Activated naive CD4-positive, alpha-beta T cell treated with anti-CD3 and anti-CD28 coated beads, Interleukin-2, amount 50 U/mL, for 24 hours (primary cell): ENCODE measurements around the gene NRL.

Experiments used
- H3K27ac Mint-ChIP-seq: one replicate; pipeline ENCODE4 v1.8.0; 2021; ENCODE audit warnings: mild to moderate bottlenecking, mixed read lengths
- H3K27me3 Mint-ChIP-seq: one replicate; pipeline ENCODE4 v1.8.0; 2021; ENCODE audit warnings: mixed read lengths
- H3K36me3 Mint-ChIP-seq: one replicate; pipeline ENCODE4 v1.8.0; 2021; ENCODE audit warnings: mixed read lengths
- H3K4me1 Mint-ChIP-seq: one replicate; pipeline ENCODE4 v1.8.0; 2021; ENCODE audit warnings: mixed read lengths
- H3K4me3 Mint-ChIP-seq: one replicate; pipeline ENCODE4 v1.8.0; 2021; ENCODE audit warnings: mild to moderate bottlenecking, mixed read lengths
- H3K9me3 Mint-ChIP-seq: one replicate; pipeline ENCODE4 v1.8.0; 2021; ENCODE audit warnings: mixed read lengths

The NRL gene

GRCh38 chr14:24072436-24072835 lies 42.3 kb downstream of the NRL start:
- H3K27ac Mint-ChIP-seq = no peak overlapping the region

GRCh38 chr14:24071836-24072430 lies 42.8 kb downstream of the NRL start:
- Mint-ChIP-seq H3K27ac (no peak overlapping the region), H3K9me3 (no peaks in the 10 kb centered on the region), H3K27me3 (no peaks in the 10 kb centered on the region), H3K4me3 (no peak overlapping the region), H3K36me3 (no peaks in the 10 kb centered on the region), H3K4me1 (peaks cover 6% of the 10 kb centered on the region)

More at GRCh38 chr14:24072436-24072835, 42.3 kb downstream of the NRL start:
- Mint-ChIP-seq H3K27me3 (no peaks in the 10 kb centered on the region), H3K9me3 (no peaks in the 10 kb centered on the region), H3K4me3 (no peak overlapping the region), H3K4me1 (peaks cover 6% of the 10 kb centered on the region), H3K36me3 (no peaks in the 10 kb centered on the region)

GRCh38 chr14:24071144-24071697 lies 43.5 kb downstream of the NRL start, which contains the start of gene CPNE6:
Gene CPNE6, plus strand, starts transcription at chr14:24071562. Its CDS starts 1,375 bp downstream, at chr14:24072937.
- Mint-ChIP-seq H3K4me3 (no peak within 1 kb of the TSS), H3K27ac (no peak within 1 kb of the TSS), H3K9me3 (no peaks in the 10 kb centered on the region), H3K4me1 (peaks cover 6% of the 10 kb centered on the region), H3K36me3 (no peaks in the 10 kb centered on the region), H3K27me3 (no peaks in the 10 kb centered on the region)

DNA sequence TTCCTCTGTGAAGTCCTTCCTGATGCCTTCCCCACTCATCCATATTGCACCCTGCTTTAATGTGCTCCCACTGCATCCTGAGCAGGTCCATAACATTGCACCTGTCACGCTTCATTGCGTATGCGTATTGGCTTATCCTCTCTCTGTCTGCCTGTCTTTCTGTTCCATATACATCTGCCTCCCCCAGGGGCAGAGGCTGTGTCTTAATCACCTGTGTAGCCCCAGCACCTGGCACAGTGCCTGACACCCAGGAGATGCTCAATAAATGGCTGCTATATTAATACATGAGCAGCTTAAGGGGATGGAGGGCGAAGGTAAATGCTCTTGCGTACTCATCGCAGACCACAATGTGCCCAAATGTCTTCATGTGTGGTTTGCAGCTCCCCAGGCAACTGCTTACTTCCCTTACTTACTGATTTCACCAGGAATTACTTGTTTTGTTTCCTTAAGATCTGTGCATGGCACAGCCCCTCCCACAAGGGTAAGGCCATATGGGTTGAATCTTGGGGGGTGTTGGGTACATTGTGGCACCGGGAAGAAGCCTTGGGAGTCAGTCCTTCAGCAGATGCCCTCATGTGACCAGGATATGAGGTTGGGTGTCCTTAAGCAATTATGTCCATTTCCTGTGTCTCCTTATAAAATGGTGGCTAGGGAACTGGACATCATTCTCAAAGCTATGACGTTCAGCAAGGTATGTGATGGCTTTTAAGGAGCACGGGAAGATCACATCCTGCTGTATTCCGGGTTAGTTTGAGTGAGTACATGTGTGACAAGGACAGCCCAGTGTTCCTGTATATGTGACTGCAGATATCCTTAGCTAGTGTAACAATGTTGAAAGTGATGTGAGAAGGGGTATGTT lies 44.2 kb downstream of the NRL start:
- Mint-ChIP-seq H3K27me3 (no peaks in the 10 kb centered on the region), H3K4me1 (peaks cover 6% of the 10 kb centered on the region), H3K36me3 (no peaks in the 10 kb centered on the region), H3K4me3 (no peak overlapping the region), H3K27ac (no peak overlapping the region), H3K9me3 (no peaks in the 10 kb centered on the region)

- H3K4me1 Mint-ChIP-seq = peaks cover 6% of the 10 kb centered on the region
- no peaks in the 10 kb centered on the region for H3K27me3 Mint-ChIP-seq
- H3K27ac Mint-ChIP-seq = no peak overlapping the region
- H3K4me3 Mint-ChIP-seq = no peak overlapping the region
- no peaks in the 10 kb centered on the region for H3K9me3 Mint-ChIP-seq
- H3K36me3 Mint-ChIP-seq = no peaks in the 10 kb centered on the region
Measured at GRCh38 chr14:24069411-24069735, 45.4 kb downstream of the NRL start.

- Mint-ChIP-seq H3K4me1 (peaks cover 6% of the 10 kb centered on the region), H3K9me3 (no peaks in the 10 kb centered on the region), H3K27me3 (no peaks in the 10 kb centered on the region), H3K27ac (no peak overlapping the region), H3K4me3 (no peak overlapping the region), H3K36me3 (no peaks in the 10 kb centered on the region)
Measured at GRCh38 chr14:24068711-24069410, 45.9 kb downstream of the NRL start.

- no peaks in the 10 kb centered on the region for H3K9me3 Mint-ChIP-seq
- H3K27ac Mint-ChIP-seq = no peak overlapping the region
- H3K4me3 Mint-ChIP-seq = no peak overlapping the region
- peaks cover 6% of the 10 kb centered on the region for H3K4me1 Mint-ChIP-seq
- H3K27me3 Mint-ChIP-seq = no peaks in the 10 kb centered on the region
- H3K36me3 Mint-ChIP-seq = no peaks in the 10 kb centered on the region
Measured at GRCh38 chr14:24067133-24068082, 47.3 kb downstream of the NRL start.

GRCh38 chr14:24066496-24067132 lies 48.1 kb downstream of the NRL start:
- H3K27me3 Mint-ChIP-seq = no peaks in the 10 kb centered on the region
- H3K4me1 Mint-ChIP-seq = peaks cover 6% of the 10 kb centered on the region
- H3K36me3 Mint-ChIP-seq = no peaks in the 10 kb centered on the region
- H3K27ac Mint-ChIP-seq = no peak overlapping the region
- H3K4me3 Mint-ChIP-seq = no peak overlapping the region
- no peaks in the 10 kb centered on the region for H3K9me3 Mint-ChIP-seq

DNA sequence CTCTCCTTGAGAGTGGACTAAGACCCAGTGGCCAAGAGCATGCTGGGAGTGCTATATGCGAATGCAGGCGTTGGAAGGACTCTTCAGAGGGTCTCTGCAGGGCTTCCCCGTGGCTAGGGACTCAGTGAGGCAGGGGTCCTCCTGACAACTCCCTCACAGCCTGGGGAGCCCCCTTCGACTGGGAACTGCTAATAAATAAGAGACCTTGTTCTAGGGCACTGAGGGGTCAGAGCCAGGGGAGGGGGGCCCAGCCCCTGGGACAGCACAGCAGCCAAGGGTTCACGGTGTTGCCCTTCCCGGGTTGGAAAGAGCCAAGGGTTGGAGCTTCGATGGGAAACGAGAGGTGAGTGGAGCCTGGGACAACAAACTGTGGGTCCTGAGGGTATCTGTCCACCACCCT lies 49.3 kb downstream of the NRL start:
- Mint-ChIP-seq H3K4me1 (no peaks in the 10 kb centered on the region), H3K36me3 (no peaks in the 10 kb centered on the region), H3K27ac (no peak overlapping the region), H3K27me3 (no peaks in the 10 kb centered on the region), H3K4me3 (no peak overlapping the region), H3K9me3 (no peaks in the 10 kb centered on the region)

- H3K36me3 Mint-ChIP-seq = no peaks in the 10 kb centered on the region
- no peaks in the 10 kb centered on the region for H3K27me3 Mint-ChIP-seq
- H3K27ac Mint-ChIP-seq = no peak overlapping the region
- H3K4me3 Mint-ChIP-seq = no peak overlapping the region
- H3K9me3 Mint-ChIP-seq = no peaks in the 10 kb centered on the region
- no peaks in the 10 kb centered on the region for H3K4me1 Mint-ChIP-seq
Measured at GRCh38 chr14:24064856-24065255, 49.9 kb downstream of the NRL start.

- H3K4me1 Mint-ChIP-seq = no peaks in the 10 kb centered on the region
- H3K27ac Mint-ChIP-seq = no peak overlapping the region
- no peaks in the 10 kb centered on the region for H3K27me3 Mint-ChIP-seq
- H3K36me3 Mint-ChIP-seq = no peaks in the 10 kb centered on the region
- no peak overlapping the region for H3K4me3 Mint-ChIP-seq
- no peaks in the 10 kb centered on the region for H3K9me3 Mint-ChIP-seq
Measured at GRCh38 chr14:24064091-24064795, 50.5 kb downstream of the NRL start.

GRCh38 chr14:24063263-24063836 lies 51.4 kb downstream of the NRL start:
- H3K27ac Mint-ChIP-seq = no peak overlapping the region

DNA sequence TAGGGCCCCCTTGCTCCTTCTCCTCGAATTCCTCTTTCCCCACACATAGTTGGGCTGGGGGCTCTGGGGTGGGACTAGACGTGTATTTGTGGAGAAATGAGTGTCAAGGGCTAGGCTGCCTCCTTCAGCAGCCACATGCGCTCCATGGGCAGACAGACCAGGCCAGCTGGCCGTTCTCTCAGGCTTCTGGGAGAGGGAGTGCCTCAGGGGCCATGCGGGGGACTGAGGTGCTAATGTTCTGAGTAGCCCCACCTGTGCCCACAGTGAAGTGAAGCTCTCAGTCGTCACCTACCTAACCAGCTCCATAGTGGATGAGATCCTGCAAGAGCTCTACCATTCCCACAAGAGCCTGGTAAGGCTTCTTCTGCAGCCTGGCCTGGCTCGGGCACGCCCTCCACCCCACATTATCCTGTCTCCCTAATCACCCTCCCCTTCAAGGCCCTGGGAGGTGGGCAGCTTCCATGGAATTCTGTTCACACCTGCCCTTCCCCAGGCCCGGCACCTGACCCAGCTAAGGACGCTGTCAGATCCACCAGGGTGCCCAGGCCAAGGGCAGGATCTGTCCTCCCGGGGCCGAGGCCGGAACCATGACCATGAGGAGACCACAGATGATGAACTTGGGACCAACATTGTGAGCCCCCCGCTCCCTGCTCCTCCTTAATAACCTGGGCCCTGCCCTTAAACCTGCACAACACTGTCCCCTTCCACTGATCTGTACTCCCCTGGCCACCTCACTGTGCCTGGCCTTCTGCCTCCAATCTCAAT lies 52.4 kb downstream of the NRL start:
- Mint-ChIP-seq H3K27me3 (no peaks in the 10 kb centered on the region), H3K4me3 (no peak overlapping the region), H3K36me3 (no peaks in the 10 kb centered on the region), H3K27ac (no peak overlapping the region), H3K4me1 (no peaks in the 10 kb centered on the region), H3K9me3 (no peaks in the 10 kb centered on the region)

More at GRCh38 chr14:24063263-24063836, 51.4 kb downstream of the NRL start:
- H3K9me3 Mint-ChIP-seq = no peaks in the 10 kb centered on the region
- no peaks in the 10 kb centered on the region for H3K4me1 Mint-ChIP-seq
- no peaks in the 10 kb centered on the region for H3K27me3 Mint-ChIP-seq
- no peak overlapping the region for H3K4me3 Mint-ChIP-seq
- no peaks in the 10 kb centered on the region for H3K36me3 Mint-ChIP-seq
